Naive thymus-derived CD4-positive, alpha-beta T cell (primary cell): ENCODE measurements around the gene MYO10. TPM values are rescaled to one million over a fixed set of nuclear protein-coding genes. Genes with fewer than 3 reads are reported as not detected.
A peak's percentile ranks its signal among the peaks of the same experiment; 100 is the strongest.

Source experiments
- ATAC-seq: fragments of 150-1000 bp; cut with Tn5 transposase; 2 replicates; pipeline ENCODE4 v1.10.0; 2021; ENCODE audit warnings: mild to moderate bottlenecking, moderate library complexity
- CTCF ChIA-PET: fragments of 350-600 bp; sonication (Branson Sonifier 250); formaldehyde crosslinking; loops from one replicate; lab custom pipeline; 2021; ENCODE audit warnings: antibody characterized with exemption; lab: Charles Lee
- POLR2A ChIA-PET: fragments of 350-600 bp; sonication (Branson Sonifier 250); formaldehyde crosslinking; loops from one replicate; lab custom pipeline; 2021; ENCODE audit warnings: antibody characterized with exemption, inconsistent platforms; lab: Charles Lee
- DNase-seq, 9 donors: peaks; one replicate each; pipeline versions ENCODE4 v3.0.0 to v3.0.0-alpha.2; 2020 to 2022; ENCODE audit warnings: mixed read lengths in 1 of 9
- H3K27ac ChIP-seq: one replicate; pipeline ENCODE4 v1.7.0; 2013; ENCODE audit warnings: mild to moderate bottlenecking, low read depth, low read length, moderate library complexity
- H3K27me3 ChIP-seq, 2 donors: one replicate each; pipeline ENCODE4 v1.7.0; 2013; ENCODE audit warnings: low read length in 2 of 2, mild to moderate bottlenecking in 2 of 2, moderate library complexity in 2 of 2; ENCODE audit not compliant: control insufficient read depth in 2 of 2, insufficient read depth in 2 of 2
- H3K36me3 ChIP-seq, 3 experiments: 1 replicate in 2 of 3; 2 replicates in 1 of 3; pipeline ENCODE4 v1.7.0; 2013; ENCODE audit warnings: low read length in 3 of 3, mild to moderate bottlenecking in 3 of 3, moderate library complexity in 1 of 3; ENCODE audit not compliant: insufficient read depth in 3 of 3, control insufficient read depth in 2 of 3
- H3K4me1 ChIP-seq, 2 donors: one replicate each; pipeline ENCODE4 v1.7.0; 2013; ENCODE audit warnings: low read length in 2 of 2, mild to moderate bottlenecking in 2 of 2, moderate library complexity in 1 of 2; ENCODE audit not compliant: control insufficient read depth in 2 of 2, insufficient read depth in 2 of 2
- H3K4me3 ChIP-seq: 2 replicates; pipeline ENCODE4 v1.7.0; 2013; ENCODE audit warnings: mild to moderate bottlenecking, low read length
- H3K9me3 ChIP-seq, 3 experiments: 1 replicate in 2 of 3; 2 replicates in 1 of 3; pipeline ENCODE4 v1.7.0; 2013; ENCODE audit warnings: low read length in 3 of 3; ENCODE audit not compliant: control insufficient read depth in 2 of 3
- H3K27ac Mint-ChIP-seq, 9 donors: one replicate each; pipeline ENCODE4 v1.8.0; 2020 to 2022; ENCODE audit warnings: mixed read lengths in 9 of 9, mild to moderate bottlenecking in 8 of 9, moderate library complexity in 5 of 9, inconsistent platforms in 2 of 9
- H3K27me3 Mint-ChIP-seq, 5 donors: one replicate each; pipeline ENCODE4 v1.8.0; 2021 to 2022; ENCODE audit warnings: mixed read lengths in 5 of 5, mild to moderate bottlenecking in 1 of 5
- H3K36me3 Mint-ChIP-seq, 5 donors: one replicate each; pipeline ENCODE4 v1.8.0; 2020 to 2022; ENCODE audit warnings: mixed read lengths in 5 of 5, mild to moderate bottlenecking in 3 of 5, inconsistent platforms in 1 of 5
- H3K4me1 Mint-ChIP-seq, 7 donors: one replicate each; pipeline ENCODE4 v1.8.0; 2020 to 2022; ENCODE audit warnings: mixed read lengths in 7 of 7, mild to moderate bottlenecking in 3 of 7, inconsistent platforms in 1 of 7
- H3K4me3 Mint-ChIP-seq, 10 donors: one replicate each; pipeline ENCODE4 v1.8.0; 2020 to 2022; ENCODE audit warnings: mild to moderate bottlenecking in 10 of 10, mixed read lengths in 10 of 10, moderate library complexity in 6 of 10, inconsistent platforms in 2 of 10
- H3K9me3 Mint-ChIP-seq, 11 donors: one replicate each; pipeline ENCODE4 v1.8.0; 2020 to 2022; ENCODE audit warnings: mixed read lengths in 11 of 11, mild to moderate bottlenecking in 4 of 11, inconsistent platforms in 1 of 11, moderate library complexity in 1 of 11
- intact Hi-C, 2 donors: fragments of 100-400 bp; cut with micrococcal nuclease; formaldehyde crosslinking; loops; one replicate each; pipeline ENCODE4 v1.15.1; 2023
- polyA plus RNA-seq, 2 donors: library from polyadenylated mRNA; unstranded; fragments of 300-500 nt; fragmentation: Illumina TruSeq; gene quantifications; one replicate each; pipeline ENCODE4 v1.2.3, GENCODE V29; 2021
- total RNA-seq, 6 experiments: library from RNA in 5 of 6; stranded (reverse) in 5 of 6; gene quantifications; 1 replicate in 5 of 6; 2 replicates in 1 of 6; pipeline ENCODE4 v1.2.3 and lab custom pipeline; 2021 to 2026

The MYO10 gene
- total and polyA plus RNA-seq, 7 experiments from 2014 or later, result 0.02 to 1.0 TPM; not detected in 5

DNA sequence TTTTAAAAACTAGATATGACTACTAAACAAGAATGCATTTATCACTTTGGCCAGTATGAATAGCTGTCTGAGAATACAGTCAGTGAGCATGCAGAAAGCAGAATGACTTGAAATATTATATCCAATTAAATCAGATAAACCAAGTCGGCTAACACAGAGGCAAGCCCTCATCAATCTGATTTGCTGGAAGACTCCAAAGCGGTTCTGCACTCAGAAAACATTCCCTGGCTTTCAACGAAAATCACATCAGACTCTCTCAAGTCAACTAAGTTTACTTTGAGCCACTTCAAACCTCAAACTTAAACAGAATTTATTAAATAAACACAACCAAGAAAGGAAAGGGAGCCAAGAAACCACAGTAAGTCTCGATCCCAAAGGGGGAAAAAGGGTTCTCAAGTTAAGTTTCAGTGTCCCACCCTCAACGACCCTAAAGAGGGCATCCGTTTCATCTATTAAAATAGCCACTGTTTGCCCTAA lies 1.4 kb downstream of the MYO10 start:
- ATAC-seq (no peak), DNase-seq (no peak)
- Mint-ChIP-seq H3K27ac (no peak overlapping the region), H3K4me1 (peaks cover 14 to 25% (median 21%) of the 10 kb centered on the region in 7 donors), H3K4me3 (peak overlapping the region; percentile 55 to 84 (median 72)), H3K36me3 (peaks cover 0 to 5% (median 0%) of the 10 kb centered on the region in 5 donors), H3K27me3 (peaks cover 64 to 77% (median 70%) of the 10 kb centered on the region in 5 donors), H3K9me3 (peaks cover 0 to 19% (median 0%) of the 10 kb centered on the region in 11 donors)
- H3K27ac ChIP-seq, result no peak overlapping the region
- no peaks in the 10 kb centered on the region for H3K9me3 ChIP-seq
- ChIA-PET CTCF (no interaction called here), POLR2A (no interaction called here)
- intact Hi-C loops, result loop anchor here in 1 of 2 donors (5.0 to 10.0 kb wide), 2 partner anchors 260 to 467 kb away; partner anchors contain the start of gene ZNF622
- H3K36me3 ChIP-seq, result no peaks in the 10 kb centered on the region
- no peak overlapping the region for H3K4me3 ChIP-seq
- H3K27me3 ChIP-seq, result peaks cover 0 to 8% of the 10 kb centered on the region in 2 donors
- peaks cover 0 to 8% of the 10 kb centered on the region in 2 donors for H3K4me1 ChIP-seq

DNA sequence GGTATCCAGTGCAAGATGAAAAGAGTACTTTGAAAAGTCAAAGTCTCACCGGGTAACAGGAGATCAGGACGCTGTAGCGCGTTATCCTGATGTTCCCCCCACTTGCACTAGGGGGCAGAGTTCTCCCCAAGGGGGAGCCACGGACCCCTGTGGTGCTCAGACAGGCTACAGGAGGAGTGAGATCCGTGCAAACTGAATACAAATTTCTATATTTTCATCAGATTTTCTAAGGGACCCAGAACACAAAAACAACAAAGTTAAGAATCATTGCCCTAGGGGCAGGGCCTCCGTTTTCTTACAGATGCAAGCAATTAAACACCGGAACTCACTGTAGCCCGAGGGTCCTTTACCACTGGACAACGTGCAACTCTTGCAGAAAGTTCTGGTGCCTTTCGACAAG lies 2.0 kb downstream of the MYO10 start:
- DNase-seq, result peak in 1 of 9 donors; percentile 30
- Histone ChIP-seq H3K4me1 (peaks cover 0 to 8% of the 10 kb centered on the region in 2 donors), H3K27ac (no peak overlapping the region), H3K27me3 (peaks cover 0 to 8% of the 10 kb centered on the region in 2 donors), H3K36me3 (no peaks in the 10 kb centered on the region), H3K4me3 (no peak overlapping the region), H3K9me3 (no peaks in the 10 kb centered on the region)
- H3K4me1 Mint-ChIP-seq, result peaks cover 14 to 25% (median 21%) of the 10 kb centered on the region in 7 donors
- peak overlapping the region in 6 of 10 donors; percentile 1 to 84 (median 22) for H3K4me3 Mint-ChIP-seq
- H3K27me3 Mint-ChIP-seq, result peaks cover 62 to 79% (median 69%) of the 10 kb centered on the region in 5 donors
- CTCF ChIA-PET, result no interaction called here
- no peak for ATAC-seq
- POLR2A ChIA-PET, result no interaction called here
- H3K9me3 Mint-ChIP-seq, result peaks cover 0 to 19% (median 0%) of the 10 kb centered on the region in 11 donors
- intact Hi-C loops, result loop anchor here in 1 of 2 donors (10.0 kb wide), 1 partner anchor 261 kb away; no protein-coding TSS in a partner anchor
- peaks cover 0 to 5% (median 0%) of the 10 kb centered on the region in 5 donors for H3K36me3 Mint-ChIP-seq
- H3K27ac Mint-ChIP-seq, result no peak overlapping the region

DNA sequence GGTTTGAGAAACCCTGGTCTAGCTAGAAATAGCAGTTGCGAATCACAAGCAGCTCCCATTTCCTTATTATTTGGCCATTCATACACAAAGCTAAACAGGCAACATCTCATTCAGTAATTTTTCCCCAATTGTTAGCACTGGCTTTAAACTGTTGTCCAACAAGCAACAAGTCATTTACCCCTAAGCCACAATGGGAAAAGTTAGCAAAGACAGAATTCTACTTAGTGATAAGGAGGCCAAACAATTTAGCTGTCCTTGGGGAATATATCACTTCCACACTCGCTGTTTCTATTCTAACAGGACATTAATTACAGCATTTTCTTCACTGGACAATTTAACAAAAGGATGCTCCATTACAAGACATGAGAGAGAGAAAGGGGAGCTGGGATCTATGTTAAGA lies 2.8 kb downstream of the MYO10 start:
- Mint-ChIP-seq H3K27ac (no peak overlapping the region), H3K36me3 (peaks cover 0 to 5% (median 0%) of the 10 kb centered on the region in 5 donors), H3K9me3 (peaks cover 0 to 19% (median 0%) of the 10 kb centered on the region in 11 donors), H3K4me1 (peaks cover 14 to 25% (median 21%) of the 10 kb centered on the region in 7 donors), H3K27me3 (peaks cover 54 to 77% (median 67%) of the 10 kb centered on the region in 5 donors), H3K4me3 (peak overlapping the region in 2 of 10 donors; percentile 24 to 53)
- intact Hi-C loops, result loop anchor here in 1 of 2 donors (10.0 kb wide), 1 partner anchor 261 kb away; no protein-coding TSS in a partner anchor
- CTCF ChIA-PET, result no interaction called here
- ATAC-seq, result no peak
- Histone ChIP-seq H3K36me3 (no peaks in the 10 kb centered on the region), H3K9me3 (no peaks in the 10 kb centered on the region), H3K4me1 (peaks cover 0 to 8% of the 10 kb centered on the region in 2 donors), H3K4me3 (no peak overlapping the region), H3K27ac (no peak overlapping the region), H3K27me3 (peaks cover 0 to 8% of the 10 kb centered on the region in 2 donors)
- DNase-seq, result no peak
- POLR2A ChIA-PET, result no interaction called here

DNA sequence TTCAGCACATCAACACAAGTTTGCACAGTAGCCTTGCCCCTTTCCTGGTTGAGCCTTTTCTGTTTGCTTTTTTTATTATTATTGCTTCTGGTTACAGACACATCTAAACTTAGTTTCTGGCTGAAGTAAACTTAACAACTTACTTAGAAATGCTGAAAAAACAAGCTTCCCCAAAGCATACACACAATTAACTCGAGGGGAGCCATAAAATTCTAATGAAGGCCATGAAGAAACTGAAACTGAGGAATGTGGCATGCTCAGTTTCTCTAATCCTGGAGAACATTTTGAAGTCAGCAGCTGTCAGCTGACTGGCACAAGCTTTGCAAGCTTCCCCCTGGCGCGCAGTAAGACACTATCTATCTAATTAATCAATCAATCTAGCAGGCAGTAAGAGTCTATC lies 3.7 kb downstream of the MYO10 start:
- CTCF ChIA-PET, result no interaction called here
- Mint-ChIP-seq H3K4me3 (no peak overlapping the region), H3K9me3 (peaks cover 0 to 17% (median 0%) of the 10 kb centered on the region in 11 donors), H3K27me3 (peaks cover 45 to 68% (median 60%) of the 10 kb centered on the region in 5 donors), H3K4me1 (peaks cover 14 to 24% (median 18%) of the 10 kb centered on the region in 7 donors), H3K36me3 (peaks cover 0 to 5% (median 0%) of the 10 kb centered on the region in 5 donors), H3K27ac (no peak overlapping the region)
- Histone ChIP-seq H3K27me3 (peaks cover 0 to 8% of the 10 kb centered on the region in 2 donors), H3K4me1 (peaks cover 0 to 8% of the 10 kb centered on the region in 2 donors), H3K9me3 (no peaks in the 10 kb centered on the region), H3K27ac (no peak overlapping the region), H3K36me3 (no peaks in the 10 kb centered on the region), H3K4me3 (no peak overlapping the region)
- ATAC-seq (no peak), DNase-seq (no peak)
- POLR2A ChIA-PET, result no interaction called here
- intact Hi-C loops, result loop anchor here in 1 of 2 donors (10.0 kb wide), 1 partner anchor 262 kb away; no protein-coding TSS in a partner anchor

DNA sequence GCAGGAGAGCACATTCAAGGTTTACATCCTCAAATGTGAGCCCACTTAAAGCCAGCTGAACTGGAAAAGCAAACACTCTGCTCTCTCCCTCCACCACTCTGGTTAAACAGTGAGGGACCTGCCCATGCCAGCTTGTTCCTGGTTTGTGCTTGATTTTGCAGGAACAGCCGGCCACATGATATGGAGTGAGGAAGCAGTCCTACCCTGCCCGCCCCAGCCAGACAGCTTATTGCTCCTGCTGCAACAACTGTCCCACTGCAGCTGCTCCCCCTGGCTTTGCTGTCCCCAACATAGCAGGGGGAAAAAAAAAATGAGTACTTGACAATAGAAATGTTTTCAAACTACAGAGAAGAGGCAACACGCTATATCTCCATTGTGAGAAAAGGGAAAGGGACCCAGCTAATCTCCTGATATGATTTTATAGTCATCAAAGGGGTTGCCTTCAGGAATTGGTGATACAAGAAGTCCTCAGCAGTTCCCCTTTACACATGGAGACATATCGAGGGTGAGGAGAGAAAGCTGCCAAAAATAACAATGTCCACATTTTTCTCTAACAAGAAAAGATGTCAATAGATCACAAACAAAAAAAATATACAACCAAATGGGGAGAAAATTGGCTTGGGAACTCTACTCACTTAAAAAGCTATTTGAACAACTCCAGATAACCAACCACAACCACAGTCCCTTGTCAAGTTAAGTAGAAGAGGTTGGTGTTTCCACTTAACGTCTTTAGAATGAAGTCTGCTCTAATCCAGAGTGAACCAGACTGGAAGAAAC lies 4.6 kb downstream of the MYO10 start:
- H3K27me3 Mint-ChIP-seq, result peaks cover 37 to 59% (median 52%) of the 10 kb centered on the region in 5 donors
- no peak overlapping the region for H3K27ac Mint-ChIP-seq

DNA sequence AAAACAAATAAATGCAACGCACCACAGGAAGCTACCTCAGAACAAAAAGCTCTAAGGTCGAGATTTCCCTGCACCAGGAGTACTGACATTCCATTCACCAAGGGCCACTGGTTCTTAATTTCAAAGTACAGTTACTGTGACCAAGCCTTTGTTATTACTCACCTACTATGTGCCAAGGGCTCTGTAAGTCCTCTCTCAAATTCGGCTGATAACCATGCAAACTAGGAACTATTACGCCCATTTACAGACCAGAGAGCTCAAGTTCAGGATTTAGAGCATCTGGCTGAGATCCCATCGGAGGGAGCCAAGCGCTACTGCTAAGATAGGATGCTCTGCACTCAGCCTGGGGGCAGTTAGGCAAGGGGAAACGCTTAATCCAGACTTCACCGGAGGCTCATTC lies 5.6 kb downstream of the MYO10 start:
- Mint-ChIP-seq H3K36me3 (peaks cover 0 to 5% (median 0%) of the 10 kb centered on the region in 5 donors), H3K4me3 (no peak overlapping the region), H3K4me1 (peaks cover 9 to 13% (median 10%) of the 10 kb centered on the region in 7 donors), H3K9me3 (peaks cover 0 to 9% (median 0%) of the 10 kb centered on the region in 11 donors), H3K27me3 (peaks cover 30 to 55% (median 48%) of the 10 kb centered on the region in 5 donors), H3K27ac (no peak overlapping the region)
- Histone ChIP-seq H3K4me3 (no peak overlapping the region), H3K27me3 (peaks cover 0 to 8% of the 10 kb centered on the region in 2 donors), H3K9me3 (no peaks in the 10 kb centered on the region), H3K36me3 (no peaks in the 10 kb centered on the region), H3K4me1 (peaks cover 0 to 8% of the 10 kb centered on the region in 2 donors), H3K27ac (no peak overlapping the region)
- no peak for DNase-seq
- intact Hi-C loops, result loop anchor here in 1 of 2 donors (10.0 kb wide), 1 partner anchor 264 kb away; no protein-coding TSS in a partner anchor
- CTCF ChIA-PET, result no interaction called here
- no peak for ATAC-seq
- POLR2A ChIA-PET, result no interaction called here

More for the DNA sequence above, 4.6 kb downstream of the MYO10 start:
- H3K27me3 ChIP-seq, result peaks cover 0 to 8% of the 10 kb centered on the region in 2 donors
- Mint-ChIP-seq H3K4me3 (no peak overlapping the region), H3K36me3 (peaks cover 0 to 5% (median 0%) of the 10 kb centered on the region in 5 donors), H3K4me1 (peaks cover 12 to 16% (median 12%) of the 10 kb centered on the region in 7 donors), H3K9me3 (peaks cover 0 to 11% (median 0%) of the 10 kb centered on the region in 11 donors)
- H3K36me3 ChIP-seq, result no peaks in the 10 kb centered on the region
- no peak overlapping the region for H3K27ac ChIP-seq
- intact Hi-C loops, result loop anchor here in 1 of 2 donors (10.0 kb wide), 1 partner anchor 263 kb away; no protein-coding TSS in a partner anchor
- H3K4me1 ChIP-seq, result peaks cover 0 to 8% of the 10 kb centered on the region in 2 donors
- ATAC-seq (no peak), DNase-seq (no peak)
- H3K9me3 ChIP-seq, result no peaks in the 10 kb centered on the region
- ChIA-PET POLR2A (no interaction called here), CTCF (no interaction called here)
- no peak overlapping the region for H3K4me3 ChIP-seq
